ENCODE results near the gene DBN1. TPM values are rescaled to one million over a fixed set of nuclear protein-coding genes. Genes with fewer than 3 reads are reported as not detected.

The DBN1 gene
- total and polyA plus RNA-seq, 2 donors (not counting 1 experiment from before 2014, with no cell fraction given) = 96.4 to 138 TPM

DNA sequence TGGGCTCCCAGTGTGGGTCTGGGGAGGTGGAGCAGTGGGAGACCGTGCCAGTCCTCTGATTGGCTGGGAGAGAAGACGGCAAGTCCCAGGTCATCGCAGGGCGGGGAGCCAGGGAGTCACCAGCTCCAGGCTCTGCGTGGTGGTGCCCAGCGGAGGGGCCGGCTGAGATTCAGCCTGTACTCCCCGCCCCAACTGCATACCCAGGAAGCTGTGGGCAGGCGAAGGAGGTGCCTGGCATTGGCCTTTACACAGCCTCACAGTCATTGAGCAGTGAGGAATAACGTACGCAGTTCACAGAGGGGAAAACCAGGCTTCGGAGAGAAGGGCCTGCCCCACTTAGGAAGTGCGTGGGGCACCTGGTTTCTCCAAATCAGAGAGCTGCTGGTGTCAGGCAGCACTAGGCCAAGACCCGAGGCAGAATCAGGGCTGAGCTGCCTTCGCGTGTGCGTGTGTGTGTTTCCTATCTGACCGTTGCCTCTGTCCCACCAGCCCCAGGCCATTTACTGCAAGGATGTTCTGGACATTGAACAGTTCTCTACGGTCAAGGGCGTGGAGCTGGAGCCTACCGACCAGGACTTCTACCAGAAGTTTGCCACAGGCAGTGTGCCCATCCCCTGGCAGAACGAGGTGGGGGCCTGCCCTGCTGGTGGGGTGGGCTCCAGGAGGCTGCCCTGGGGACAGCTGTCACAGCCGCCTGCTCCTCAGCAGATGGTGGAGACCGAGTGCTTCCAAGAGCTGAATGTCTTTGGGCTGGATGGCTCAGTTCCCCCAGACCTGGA is 33.0 kb downstream of the DBN1 start:
- H3K36me3 ChIP-seq (ENCODE audit: control insufficient read depth, insufficient read depth, low read length) = peaks cover 7% of the 10 kb centered on the region
- H3K79me2 ChIP-seq (ENCODE audit: control insufficient read depth, insufficient read depth, low read length) = no peaks in the 10 kb centered on the region
- no peaks in the 10 kb centered on the region for H3K4me1 ChIP-seq (ENCODE audit: control insufficient read depth, extremely low read depth, insufficient read depth, low read length)
- H3K27me3 ChIP-seq (ENCODE audit: control insufficient read depth, insufficient read depth, low read length) = no peaks in the 10 kb centered on the region
- no peak overlapping the region for H3K4me3 ChIP-seq (replicated peaks in 1 of 4; ENCODE audit: control extremely low read depth in 1 of 4, insufficient read depth in 1 of 4, low read depth in 3 of 4, low read length in 4 of 4)
- TF ChIP-seq EZH2 (IDR thresholded peaks at IDR 0.05; ENCODE audit: low read length, missing control alignments) = no peak
- H4K20me1 ChIP-seq (ENCODE audit: control insufficient read depth, extremely low read depth, insufficient read depth, low read length) = no peaks in the 10 kb centered on the region
- H3K27ac ChIP-seq (ENCODE audit: insufficient read depth, low read length) = no peak overlapping the region
- no peak for DNase-seq (ENCODE audit: low read depth in 2 of 2)
- H2AFZ ChIP-seq (ENCODE audit: low read length) = no peak overlapping the region
- no peak overlapping the region for H3K9ac ChIP-seq (ENCODE audit: insufficient read depth, low read length)
- no peak overlapping the region for H3K4me2 ChIP-seq (ENCODE audit: extremely low read depth, insufficient read depth, low read length)
- H3K9me3 ChIP-seq (ENCODE audit: control insufficient read depth, insufficient read depth, low read depth, low read length) = no peaks in the 10 kb centered on the region

GRCh38 chr5:177439518-177440053 is 33.8 kb downstream of the DBN1 start:
- Histone ChIP-seq H3K79me2 (ENCODE audit: control insufficient read depth, insufficient read depth, low read length) (no peaks in the 10 kb centered on the region), H3K4me3 (replicated peaks in 1 of 4; ENCODE audit: control extremely low read depth in 1 of 4, insufficient read depth in 1 of 4, low read depth in 3 of 4, low read length in 4 of 4) (no peak overlapping the region), H3K9ac (ENCODE audit: insufficient read depth, low read length) (no peak overlapping the region), H3K4me1 (ENCODE audit: control insufficient read depth, extremely low read depth, insufficient read depth, low read length) (no peaks in the 10 kb centered on the region), H4K20me1 (ENCODE audit: control insufficient read depth, extremely low read depth, insufficient read depth, low read length) (no peaks in the 10 kb centered on the region), H3K4me2 (ENCODE audit: extremely low read depth, insufficient read depth, low read length) (no peak overlapping the region), H3K27ac (ENCODE audit: insufficient read depth, low read length) (no peak overlapping the region), H3K27me3 (ENCODE audit: control insufficient read depth, insufficient read depth, low read length) (no peaks in the 10 kb centered on the region), H3K36me3 (ENCODE audit: control insufficient read depth, insufficient read depth, low read length) (peaks cover 8% of the 10 kb centered on the region), H2AFZ (ENCODE audit: low read length) (no peak overlapping the region), H3K9me3 (ENCODE audit: control insufficient read depth, insufficient read depth, low read depth, low read length) (no peaks in the 10 kb centered on the region)
- no peak for DNase-seq (ENCODE audit: low read depth in 2 of 2)
- no peak for TF ChIP-seq EZH2 (IDR thresholded peaks at IDR 0.05; ENCODE audit: low read length, missing control alignments)
- TF ChIP-seq, protein P1, sequence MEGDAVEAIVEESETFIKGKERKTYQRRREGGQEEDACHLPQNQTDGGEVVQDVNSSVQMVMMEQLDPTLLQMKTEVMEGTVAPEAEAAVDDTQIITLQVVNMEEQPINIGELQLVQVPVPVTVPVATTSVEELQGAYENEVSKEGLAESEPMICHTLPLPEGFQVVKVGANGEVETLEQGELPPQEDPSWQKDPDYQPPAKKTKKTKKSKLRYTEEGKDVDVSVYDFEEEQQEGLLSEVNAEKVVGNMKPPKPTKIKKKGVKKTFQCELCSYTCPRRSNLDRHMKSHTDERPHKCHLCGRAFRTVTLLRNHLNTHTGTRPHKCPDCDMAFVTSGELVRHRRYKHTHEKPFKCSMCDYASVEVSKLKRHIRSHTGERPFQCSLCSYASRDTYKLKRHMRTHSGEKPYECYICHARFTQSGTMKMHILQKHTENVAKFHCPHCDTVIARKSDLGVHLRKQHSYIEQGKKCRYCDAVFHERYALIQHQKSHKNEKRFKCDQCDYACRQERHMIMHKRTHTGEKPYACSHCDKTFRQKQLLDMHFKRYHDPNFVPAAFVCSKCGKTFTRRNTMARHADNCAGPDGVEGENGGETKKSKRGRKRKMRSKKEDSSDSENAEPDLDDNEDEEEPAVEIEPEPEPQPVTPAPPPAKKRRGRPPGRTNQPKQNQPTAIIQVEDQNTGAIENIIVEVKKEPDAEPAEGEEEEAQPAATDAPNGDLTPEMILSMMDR (conservative IDR thresholded peaks at IDR 0.05 in 1 of 2, IDR thresholded peaks at IDR 0.05 in 1 of 2; ENCODE audit: low read depth in 1 of 2, low read length in 2 of 2) = no peak

DNA sequence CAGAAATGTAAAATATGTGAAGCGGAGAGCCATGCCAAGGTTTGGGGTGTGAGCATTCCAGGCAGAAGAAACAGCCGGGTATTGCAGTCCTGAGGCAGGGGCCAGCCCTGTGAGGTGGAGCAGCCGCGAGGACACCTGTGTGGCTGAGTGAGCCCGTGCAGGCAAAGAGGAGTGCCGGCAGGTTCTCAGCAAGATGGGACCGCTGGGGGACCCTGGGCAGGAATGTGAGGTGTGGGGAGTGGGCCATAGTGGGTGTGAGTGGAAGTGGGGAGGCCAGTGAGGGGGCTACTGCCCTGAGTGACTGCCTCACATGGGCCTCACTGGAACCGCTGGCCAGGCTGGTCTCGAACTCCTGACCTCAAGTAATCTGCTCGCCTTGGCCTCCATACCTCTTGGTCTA is 35.0 kb downstream of the DBN1 start:
- Histone ChIP-seq H3K36me3 (ENCODE audit: control insufficient read depth, insufficient read depth, low read length) (peaks cover 14% of the 10 kb centered on the region), H3K27ac (ENCODE audit: insufficient read depth, low read length) (no peak overlapping the region), H3K27me3 (ENCODE audit: control insufficient read depth, insufficient read depth, low read length) (no peaks in the 10 kb centered on the region), H2AFZ (ENCODE audit: low read length) (no peak overlapping the region), H3K9ac (ENCODE audit: insufficient read depth, low read length) (no peak overlapping the region), H3K4me3 (replicated peaks in 1 of 4; ENCODE audit: control extremely low read depth in 1 of 4, insufficient read depth in 1 of 4, low read depth in 3 of 4, low read length in 4 of 4) (no peak overlapping the region), H3K4me1 (ENCODE audit: control insufficient read depth, extremely low read depth, insufficient read depth, low read length) (no peaks in the 10 kb centered on the region), H3K4me2 (ENCODE audit: extremely low read depth, insufficient read depth, low read length) (no peak overlapping the region), H3K9me3 (ENCODE audit: control insufficient read depth, insufficient read depth, low read depth, low read length) (no peaks in the 10 kb centered on the region), H4K20me1 (ENCODE audit: control insufficient read depth, extremely low read depth, insufficient read depth, low read length) (no peaks in the 10 kb centered on the region), H3K79me2 (ENCODE audit: control insufficient read depth, insufficient read depth, low read length) (no peaks in the 10 kb centered on the region)
- no peak for DNase-seq (ENCODE audit: low read depth in 2 of 2)
- TF ChIP-seq EZH2 (IDR thresholded peaks at IDR 0.05; ENCODE audit: low read length, missing control alignments) = no peak
- TF ChIP-seq, protein P1 (conservative IDR thresholded peaks at IDR 0.05 in 1 of 2, IDR thresholded peaks at IDR 0.05 in 1 of 2; ENCODE audit: low read depth in 1 of 2, low read length in 2 of 2) = no peak

All from fibroblast of lung (primary cell).